Measurements from ENCODE around the gene GATB.

DNA sequence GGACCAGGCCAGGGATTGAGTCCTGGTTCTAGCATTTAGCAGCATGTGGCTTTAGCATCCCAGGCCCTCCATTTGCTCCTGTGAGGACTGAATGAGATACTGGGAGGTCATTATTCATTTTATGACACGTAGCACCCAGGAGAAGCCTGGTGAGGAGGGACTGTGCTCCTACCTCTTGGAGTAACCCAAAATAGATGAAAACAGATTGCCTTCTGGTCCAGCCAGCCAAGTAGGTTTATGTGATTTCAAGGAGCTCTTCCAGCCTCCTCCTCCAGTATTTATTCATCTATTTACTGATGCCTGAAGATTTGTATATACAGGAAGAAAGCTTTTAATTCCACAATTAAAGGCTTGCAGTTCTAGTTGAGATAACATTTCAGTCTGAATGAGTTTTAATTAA is 109.3 kb downstream of the GATB start:
- TF ChIP-seq, protein P1, sequence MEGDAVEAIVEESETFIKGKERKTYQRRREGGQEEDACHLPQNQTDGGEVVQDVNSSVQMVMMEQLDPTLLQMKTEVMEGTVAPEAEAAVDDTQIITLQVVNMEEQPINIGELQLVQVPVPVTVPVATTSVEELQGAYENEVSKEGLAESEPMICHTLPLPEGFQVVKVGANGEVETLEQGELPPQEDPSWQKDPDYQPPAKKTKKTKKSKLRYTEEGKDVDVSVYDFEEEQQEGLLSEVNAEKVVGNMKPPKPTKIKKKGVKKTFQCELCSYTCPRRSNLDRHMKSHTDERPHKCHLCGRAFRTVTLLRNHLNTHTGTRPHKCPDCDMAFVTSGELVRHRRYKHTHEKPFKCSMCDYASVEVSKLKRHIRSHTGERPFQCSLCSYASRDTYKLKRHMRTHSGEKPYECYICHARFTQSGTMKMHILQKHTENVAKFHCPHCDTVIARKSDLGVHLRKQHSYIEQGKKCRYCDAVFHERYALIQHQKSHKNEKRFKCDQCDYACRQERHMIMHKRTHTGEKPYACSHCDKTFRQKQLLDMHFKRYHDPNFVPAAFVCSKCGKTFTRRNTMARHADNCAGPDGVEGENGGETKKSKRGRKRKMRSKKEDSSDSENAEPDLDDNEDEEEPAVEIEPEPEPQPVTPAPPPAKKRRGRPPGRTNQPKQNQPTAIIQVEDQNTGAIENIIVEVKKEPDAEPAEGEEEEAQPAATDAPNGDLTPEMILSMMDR (IDR thresholded peaks at IDR 0.05): no peak
- TF ChIP-seq EZH2 (IDR thresholded peaks at IDR 0.05; ENCODE audit: borderline replicate concordance, insufficient read depth, low read depth, low read length, poor library complexity, severe bottlenecking): no peak
